Measurements from ENCODE around the gene FARP1. TPM values are rescaled to one million over a fixed set of nuclear protein-coding genes. Genes with fewer than 3 reads are reported as not detected.

FARP1 gene
- total RNA-seq, 1 donor from 2014 or later, result 14.7 TPM

GRCh38 chr13:98239162-98240076 is 96.5 kb downstream of the FARP1 start:
- intact Hi-C loops (cut with DNase I), result no loop called here
- DNase-seq (ENCODE audit: missing footprints), result no peak
- no peak for ATAC-seq

- no peak for ATAC-seq
- intact Hi-C loops (cut with DNase I), result no loop called here
- no peak for DNase-seq (ENCODE audit: missing footprints)
Measured at GRCh38 chr13:98240135-98240534, 97.2 kb downstream of the FARP1 start.

- DNase-seq (ENCODE audit: missing footprints) (no peak), ATAC-seq (no peak)
- intact Hi-C loops (cut with DNase I), result no loop called here
Measured at GRCh38 chr13:98240974-98241373, 98.1 kb downstream of the FARP1 start.

GRCh38 chr13:98241976-98242375 is 99.1 kb downstream of the FARP1 start:
- ATAC-seq (no peak), DNase-seq (ENCODE audit: missing footprints) (no peak)
- intact Hi-C loops (cut with DNase I), result no loop called here

GRCh38 chr13:98242403-98242802 is 99.5 kb downstream of the FARP1 start:
- DNase-seq (ENCODE audit: missing footprints) (no peak), ATAC-seq (no peak)
- intact Hi-C loops (cut with DNase I), result no loop called here

- ATAC-seq (no peak), DNase-seq (ENCODE audit: missing footprints) (no peak)
- intact Hi-C loops (cut with DNase I), result no loop called here
Measured at GRCh38 chr13:98243929-98244272, 101.0 kb downstream of the FARP1 start.

GRCh38 chr13:98246538-98247172 is 103.8 kb downstream of the FARP1 start:
- ATAC-seq (no peak), DNase-seq (ENCODE audit: missing footprints) (no peak)
- intact Hi-C loops (cut with DNase I), result no loop called here

GRCh38 chr13:98251708-98252107 is 108.8 kb downstream of the FARP1 start:
- DNase-seq (ENCODE audit: missing footprints), result no peak
- no peak for ATAC-seq
- intact Hi-C loops (cut with DNase I), result no loop called here

- intact Hi-C loops (cut with DNase I), result no loop called here
- DNase-seq (ENCODE audit: missing footprints) (no peak), ATAC-seq (no peak)
Measured at GRCh38 chr13:98252931-98253470, 110.1 kb downstream of the FARP1 start.

- intact Hi-C loops (cut with DNase I), result no loop called here
- DNase-seq (ENCODE audit: missing footprints) (no peak), ATAC-seq (no peak)
Measured at GRCh38 chr13:98253526-98253925, 110.6 kb downstream of the FARP1 start.

- DNase-seq (ENCODE audit: missing footprints) (no peak), ATAC-seq (no peak)
- intact Hi-C loops (cut with DNase I), result no loop called here
Measured at GRCh38 chr13:98254513-98254912, 111.6 kb downstream of the FARP1 start.

- intact Hi-C loops (cut with DNase I), result no loop called here
- no peak for ATAC-seq
- DNase-seq (ENCODE audit: missing footprints), result no peak
Measured at GRCh38 chr13:98258226-98258625, 115.3 kb downstream of the FARP1 start.

GRCh38 chr13:98260357-98261164 is 117.7 kb downstream of the FARP1 start:
- DNase-seq (ENCODE audit: missing footprints), result no peak
- no peak for ATAC-seq
- intact Hi-C loops (cut with DNase I), result no loop called here

GRCh38 chr13:98261165-98261702 is 118.3 kb downstream of the FARP1 start:
- ATAC-seq (no peak), DNase-seq (ENCODE audit: missing footprints) (no peak)
- intact Hi-C loops (cut with DNase I), result no loop called here

- intact Hi-C loops (cut with DNase I), result no loop called here
- DNase-seq (ENCODE audit: missing footprints), result no peak
- no peak for ATAC-seq
Measured at GRCh38 chr13:98262292-98262691, 119.4 kb downstream of the FARP1 start.

GRCh38 chr13:98263841-98264240 is 120.9 kb downstream of the FARP1 start:
- intact Hi-C loops (cut with DNase I), result no loop called here
- DNase-seq (ENCODE audit: missing footprints) (no peak), ATAC-seq (no peak)

GRCh38 chr13:98264877-98265276 is 122.0 kb downstream of the FARP1 start:
- ATAC-seq (no peak), DNase-seq (ENCODE audit: missing footprints) (no peak)
- intact Hi-C loops (cut with DNase I), result no loop called here

- ATAC-seq (no peak), DNase-seq (ENCODE audit: missing footprints) (no peak)
- intact Hi-C loops (cut with DNase I), result no loop called here
Measured at GRCh38 chr13:98265692-98266551, 123.0 kb downstream of the FARP1 start.
